Panc1 (cell line): ENCODE measurements around the gene PDXK.

Source experiments
- CTCF ChIP-seq: fragments of 450-650 bp; IDR thresholded peaks from 2 replicates; pipeline ENCODE4 v1.5.1; 2017; ENCODE audit warnings: mild to moderate bottlenecking
- POLR2AphosphoS5 ChIP-seq: IDR thresholded peaks from 2 replicates; pipeline ENCODE4 v1.6.1; 2012; ENCODE audit warnings: mild to moderate bottlenecking, low read depth, low read length, moderate library complexity
- SIN3A ChIP-seq: IDR thresholded peaks from 2 replicates; pipeline ENCODE4 v1.6.1; 2012; ENCODE audit warnings: low read depth, mild to moderate bottlenecking, low read length, moderate library complexity, borderline replicate concordance; ENCODE audit not compliant: insufficient read depth
- TCF7L2 ChIP-seq: IDR thresholded peaks from 2 replicates; pipeline ENCODE4 v1.6.1; 2011; ENCODE audit warnings: mild to moderate bottlenecking, low read depth, low read length, inconsistent platforms
- TF ChIP-seq, protein P1 (sequence below), 2 experiments: IDR thresholded peaks; 2 replicates each; pipeline ENCODE4 v1.6.1; 2011 to 2012; ENCODE audit warnings: low read depth in 2 of 2, control low read depth in 1 of 2, low read length in 1 of 2, mild to moderate bottlenecking in 1 of 2, moderate library complexity in 1 of 2; ENCODE audit not compliant: insufficient read depth in 1 of 2

- TF ChIP-seq CTCF (no peak), TCF7L2 (no peak), POLR2AphosphoS5 (no peak), SIN3A (no peak)
- TF ChIP-seq, protein P1, sequence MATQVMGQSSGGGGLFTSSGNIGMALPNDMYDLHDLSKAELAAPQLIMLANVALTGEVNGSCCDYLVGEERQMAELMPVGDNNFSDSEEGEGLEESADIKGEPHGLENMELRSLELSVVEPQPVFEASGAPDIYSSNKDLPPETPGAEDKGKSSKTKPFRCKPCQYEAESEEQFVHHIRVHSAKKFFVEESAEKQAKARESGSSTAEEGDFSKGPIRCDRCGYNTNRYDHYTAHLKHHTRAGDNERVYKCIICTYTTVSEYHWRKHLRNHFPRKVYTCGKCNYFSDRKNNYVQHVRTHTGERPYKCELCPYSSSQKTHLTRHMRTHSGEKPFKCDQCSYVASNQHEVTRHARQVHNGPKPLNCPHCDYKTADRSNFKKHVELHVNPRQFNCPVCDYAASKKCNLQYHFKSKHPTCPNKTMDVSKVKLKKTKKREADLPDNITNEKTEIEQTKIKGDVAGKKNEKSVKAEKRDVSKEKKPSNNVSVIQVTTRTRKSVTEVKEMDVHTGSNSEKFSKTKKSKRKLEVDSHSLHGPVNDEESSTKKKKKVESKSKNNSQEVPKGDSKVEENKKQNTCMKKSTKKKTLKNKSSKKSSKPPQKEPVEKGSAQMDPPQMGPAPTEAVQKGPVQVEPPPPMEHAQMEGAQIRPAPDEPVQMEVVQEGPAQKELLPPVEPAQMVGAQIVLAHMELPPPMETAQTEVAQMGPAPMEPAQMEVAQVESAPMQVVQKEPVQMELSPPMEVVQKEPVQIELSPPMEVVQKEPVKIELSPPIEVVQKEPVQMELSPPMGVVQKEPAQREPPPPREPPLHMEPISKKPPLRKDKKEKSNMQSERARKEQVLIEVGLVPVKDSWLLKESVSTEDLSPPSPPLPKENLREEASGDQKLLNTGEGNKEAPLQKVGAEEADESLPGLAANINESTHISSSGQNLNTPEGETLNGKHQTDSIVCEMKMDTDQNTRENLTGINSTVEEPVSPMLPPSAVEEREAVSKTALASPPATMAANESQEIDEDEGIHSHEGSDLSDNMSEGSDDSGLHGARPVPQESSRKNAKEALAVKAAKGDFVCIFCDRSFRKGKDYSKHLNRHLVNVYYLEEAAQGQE (IDR thresholded peaks at IDR 0.05; ENCODE audit: insufficient read depth in 1 of 2, low read depth in 2 of 2, low read length in 1 of 2), result no peak
Observed at GRCh38 chr21:43692949-43693348, 26.0 kb upstream of the PDXK start.
